MCF 10A (cell line): ENCODE measurements around the gene ZNF536. TPM values are rescaled to one million over a fixed set of nuclear protein-coding genes. Genes with fewer than 3 reads are reported as not detected.

Experiments used
- BruUV-seq: library from RNA; stranded (reverse); fragments of 400-500 nt; replicated peaks from 2 replicates; lab custom pipeline; 2021; lab: Mats Ljungman, UMichigan
- CTCF ChIA-PET: fragments of 300-600 bp; sonication (Branson Sonifier 250); formaldehyde crosslinking; extraction: SDS; loops from one replicate; lab custom pipeline; 2021; ENCODE audit warnings: antibody characterized with exemption, inconsistent platforms; lab: Yijun Ruan, JAX
- POLR2A ChIA-PET: fragments of 300-600, 350-650 bp; sonication (Branson Sonifier 250); formaldehyde crosslinking; extraction: SDS; loops from one replicate; lab custom pipeline; 2020; ENCODE audit warnings: antibody characterized with exemption, inconsistent platforms; lab: Yijun Ruan, JAX
- DNase-seq: peaks from one replicate; pipeline ENCODE4 v3.0.0-alpha.2; 2018; ENCODE audit not compliant: unreplicated experiment
- H3K27ac Mint-ChIP-seq: one replicate; pipeline ENCODE4 v1.8.0; 2022; ENCODE audit warnings: mild to moderate bottlenecking, low read depth, mixed read lengths; ENCODE audit not compliant: unreplicated experiment
- H3K27me3 Mint-ChIP-seq: one replicate; pipeline ENCODE4 v1.8.0; 2022; ENCODE audit warnings: mixed read lengths; ENCODE audit not compliant: insufficient read depth, unreplicated experiment
- H3K36me3 Mint-ChIP-seq: one replicate; pipeline ENCODE4 v1.8.0; 2022; ENCODE audit warnings: mild to moderate bottlenecking, moderate library complexity, mixed read lengths; ENCODE audit not compliant: insufficient read depth, unreplicated experiment
- H3K4me1 Mint-ChIP-seq: one replicate; pipeline ENCODE4 v1.8.0; 2022; ENCODE audit warnings: mixed read lengths; ENCODE audit not compliant: insufficient read depth, unreplicated experiment
- H3K4me3 Mint-ChIP-seq: one replicate; pipeline ENCODE4 v1.8.0; 2022; ENCODE audit warnings: mild to moderate bottlenecking, moderate library complexity, mixed read lengths; ENCODE audit not compliant: unreplicated experiment
- H3K9me3 Mint-ChIP-seq: one replicate; pipeline ENCODE4 v1.8.0; 2022; ENCODE audit warnings: mixed read lengths; ENCODE audit not compliant: unreplicated experiment
- CTCF ChIP-seq: fragments of 200-600 bp; IDR thresholded peaks from one replicate; pipeline ENCODE4 v1.8.0; 2022; ENCODE audit warnings: antibody characterized with exemption, mild to moderate bottlenecking; ENCODE audit not compliant: unreplicated experiment
- intact Hi-C: fragments of 100-400 bp; cut with micrococcal nuclease; formaldehyde crosslinking; loops from 2 replicates; pipeline ENCODE4 v1.14.1; 2022
- total RNA-seq: library from RNA; stranded (reverse); gene quantifications from 2 replicates; pipeline ENCODE4 v1.2.3, GENCODE V29; 2022

ZNF536 gene
- total RNA-seq, 1 experiment from 2014 or later, result not detected

- POLR2A ChIA-PET, result no interaction called here
- TF ChIP-seq CTCF, result no peak
- no peak overlapping the region for H3K27ac Mint-ChIP-seq
- H3K4me1 Mint-ChIP-seq, result no peaks in the 10 kb centered on the region
- no peak for DNase-seq
- H3K27me3 Mint-ChIP-seq, result no peaks in the 10 kb centered on the region
- no TSS peak for BruUV-seq
- intact Hi-C loops, result no loop called here
- H3K4me3 Mint-ChIP-seq, result no peak overlapping the region
- H3K9me3 Mint-ChIP-seq, result peaks cover 44% of the 10 kb centered on the region
- peaks cover 6% of the 10 kb centered on the region for H3K36me3 Mint-ChIP-seq
- CTCF ChIA-PET, result no interaction called here
Measured at GRCh38 chr19:30381366-30381765, 9.2 kb downstream of the ZNF536 start.

GRCh38 chr19:30385174-30385573 lies 13.0 kb downstream of the ZNF536 start:
- intact Hi-C loops, result no loop called here
- DNase-seq, result no peak
- BruUV-seq, result no TSS peak
- Mint-ChIP-seq H3K27ac (no peak overlapping the region), H3K9me3 (peaks cover 40% of the 10 kb centered on the region), H3K4me1 (no peaks in the 10 kb centered on the region), H3K36me3 (no peaks in the 10 kb centered on the region), H3K4me3 (no peak overlapping the region), H3K27me3 (no peaks in the 10 kb centered on the region)
- TF ChIP-seq CTCF, result no peak
- ChIA-PET POLR2A (no interaction called here), CTCF (no interaction called here)

- TF ChIP-seq CTCF, result no peak
- no peaks in the 10 kb centered on the region for H3K27me3 Mint-ChIP-seq
- ChIA-PET CTCF (no interaction called here), POLR2A (no interaction called here)
- H3K9me3 Mint-ChIP-seq, result peaks cover 40% of the 10 kb centered on the region
- H3K27ac Mint-ChIP-seq, result no peak overlapping the region
- BruUV-seq, result no TSS peak
- H3K4me1 Mint-ChIP-seq, result no peaks in the 10 kb centered on the region
- DNase-seq, result no peak
- no peaks in the 10 kb centered on the region for H3K36me3 Mint-ChIP-seq
- intact Hi-C loops, result no loop called here
- H3K4me3 Mint-ChIP-seq, result no peak overlapping the region
Measured at GRCh38 chr19:30385666-30386065, 13.5 kb downstream of the ZNF536 start.

DNA sequence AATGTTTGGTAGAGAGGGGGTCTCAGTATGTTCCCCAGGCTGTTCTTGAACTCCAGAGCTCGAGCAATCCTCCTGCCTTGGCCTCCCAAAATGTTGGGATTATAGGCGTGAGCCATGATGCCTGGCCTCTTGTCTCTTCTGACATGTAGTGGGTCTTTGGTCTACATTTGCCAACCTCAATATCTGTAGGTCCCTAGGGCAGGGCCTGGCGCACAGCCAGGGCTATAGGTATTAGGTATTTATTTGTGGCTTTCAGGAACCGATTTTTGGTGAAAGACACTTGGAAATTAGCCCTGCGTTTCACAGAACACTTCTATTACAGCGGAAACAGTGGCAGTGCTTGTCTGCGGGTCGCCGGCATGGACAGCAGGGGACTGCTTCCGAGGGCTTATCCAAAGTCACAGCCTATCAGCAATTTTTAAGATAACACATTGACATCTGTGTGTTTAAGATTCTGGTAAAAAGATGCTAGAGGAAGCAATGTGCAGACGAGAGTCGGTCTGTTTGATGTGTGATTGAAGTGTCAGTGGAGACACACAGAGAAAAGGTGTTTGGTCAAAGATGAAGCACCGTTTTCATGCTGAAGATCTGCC lies 14.5 kb downstream of the ZNF536 start:
- no TSS peak for BruUV-seq
- TF ChIP-seq CTCF, result no peak
- no peak overlapping the region for H3K4me3 Mint-ChIP-seq
- intact Hi-C loops, result no loop called here
- POLR2A ChIA-PET, result no interaction called here
- H3K36me3 Mint-ChIP-seq, result no peaks in the 10 kb centered on the region
- no peaks in the 10 kb centered on the region for H3K27me3 Mint-ChIP-seq
- H3K27ac Mint-ChIP-seq, result no peak overlapping the region
- H3K9me3 Mint-ChIP-seq, result peaks cover 35% of the 10 kb centered on the region
- no peak for DNase-seq
- CTCF ChIA-PET, result interaction anchor here (0.5 to 0.7 kb wide), 2 partner anchors 73 to 101 kb away, joined by 3 to 4 read pairs; no protein-coding TSS in a partner anchor
- H3K4me1 Mint-ChIP-seq, result no peaks in the 10 kb centered on the region
